ENCODE results near the gene SKOR1. TPM values are rescaled to one million over a fixed set of nuclear protein-coding genes. Genes with fewer than 3 reads are reported as not detected.

SKOR1 gene
- total and polyA plus RNA-seq, 10 of the 15 experiments (the other 5 are each of a cell fraction or from before 2014, with no cell fraction given) = 0.04 to 0.36 (median 0.10) TPM; not detected in 4

- TF ChIP-seq USF2 (IDR thresholded peaks at IDR 0.05; ENCODE audit: borderline replicate concordance, low read depth, low read length) = no peak
- TF ChIP-seq ATF3 (IDR thresholded peaks at IDR 0.05; ENCODE audit: borderline replicate concordance, extremely low read depth, low read depth, low read length) = no peak
- TF ChIP-seq HCFC1 (IDR thresholded peaks at IDR 0.05; ENCODE audit: low read length) = no peak
- TF ChIP-seq IRF5 (IDR thresholded peaks at IDR 0.05; ENCODE audit: borderline replicate concordance) = no peak
- no peak for TF ChIP-seq ZNF384 (IDR thresholded peaks at IDR 0.05; ENCODE audit: borderline replicate concordance, low read depth, low read length)
- no peak for TF ChIP-seq E2F4 (IDR thresholded peaks at IDR 0.05; ENCODE audit: low read depth, low read length)
- TF ChIP-seq TCF3 (IDR thresholded peaks at IDR 0.05; ENCODE audit: borderline replicate concordance, insufficient read depth, low read depth, low read length) = no peak
- TF ChIP-seq KLF5 (IDR thresholded peaks at IDR 0.05; ENCODE audit: partially characterized antibody) = no peak
These were observed 57.4 kb downstream of the SKOR1 start (continued) for GRCh38 chr15:67882487-67883233.

Measured in GM12878 (cell line).